Hepatocyte (in vitro differentiated cells): ENCODE measurements around the gene MTFR1L. TPM values are rescaled to one million over a fixed set of nuclear protein-coding genes. Genes with fewer than 3 reads are reported as not detected.

Experiments used
- DNase-seq: peaks from one replicate; pipeline ENCODE4 v3.0.0-alpha.2; 2016; ENCODE audit warnings: low spot score
- H2AFZ ChIP-seq: fragments of 200-600 bp; sonication (generic); 2 replicates; pipeline ENCODE4 v1.6.0; 2016; ENCODE audit warnings: antibody characterized with exemption, mild to moderate bottlenecking
- H3K27ac ChIP-seq: fragments of 200-600 bp; sonication (generic); 2 replicates; pipeline ENCODE4 v1.5.1; 2016; ENCODE audit warnings: mild to moderate bottlenecking
- H3K27me3 ChIP-seq: fragments of 200-600 bp; sonication (generic); 2 replicates; pipeline ENCODE4 v1.6.1; 2016
- H3K36me3 ChIP-seq: fragments of 200-600 bp; sonication (generic); replicated peaks from 2 replicates; pipeline ENCODE4 v1.5.1; 2016; ENCODE audit warnings: low read depth; ENCODE audit not compliant: insufficient read depth
- H3K4me1 ChIP-seq: fragments of 200-600 bp; sonication (generic); 2 replicates; pipeline ENCODE4 v1.5.1; 2016; ENCODE audit warnings: mild to moderate bottlenecking, moderate library complexity; ENCODE audit not compliant: insufficient read depth
- H3K4me2 ChIP-seq: fragments of 200-600 bp; sonication (generic); 2 replicates; pipeline ENCODE4 v1.6.0; 2016
- H3K4me3 ChIP-seq: fragments of 200-600 bp; sonication (generic); 2 replicates; pipeline ENCODE4 v1.5.1; 2016; ENCODE audit warnings: mild to moderate bottlenecking
- H3K79me2 ChIP-seq: fragments of 200-600 bp; sonication (generic); 2 replicates; pipeline ENCODE4 v1.6.0; 2017; ENCODE audit warnings: mild to moderate bottlenecking
- H3K9me2 ChIP-seq: fragments of 200-600 bp; sonication (generic); replicated peaks from 2 replicates; pipeline ENCODE4 v1.6.0; 2017; ENCODE audit warnings: mild to moderate bottlenecking; ENCODE audit not compliant: insufficient read depth
- H3K9me3 ChIP-seq: fragments of 200-600 bp; sonication (generic); 2 replicates; pipeline ENCODE4 v1.5.1; 2016; ENCODE audit warnings: low read depth, mild to moderate bottlenecking
- H4K20me1 ChIP-seq: fragments of 200-600 bp; sonication (generic); 2 replicates; pipeline ENCODE4 v1.6.0; 2016; ENCODE audit warnings: mild to moderate bottlenecking; ENCODE audit not compliant: insufficient read depth, poor library complexity, severe bottlenecking
- CTCF ChIP-seq: fragments of 200-600 bp; sonication (generic); IDR thresholded peaks from 2 replicates; pipeline ENCODE4 v1.5.1; 2016; ENCODE audit warnings: antibody characterized with exemption, mild to moderate bottlenecking; ENCODE audit not compliant: poor library complexity
- EZH2 ChIP-seq: fragments of 200-600 bp; sonication (generic); IDR thresholded peaks from 2 replicates; pipeline ENCODE4 v1.6.1; 2016; ENCODE audit warnings: antibody characterized with exemption, mild to moderate bottlenecking, borderline replicate concordance
- EZH2phosphoT487 ChIP-seq: fragments of 200-600 bp; sonication (generic); IDR thresholded peaks from one replicate; pipeline ENCODE4 v1.6.1; 2018; ENCODE audit warnings: antibody characterized with exemption, mild to moderate bottlenecking, low read depth, moderate library complexity; ENCODE audit not compliant: unreplicated experiment, severe bottlenecking
- WGBS: methylation state at CpG from one replicate; pipeline ENCODE4 v1.1.6; 2016; ENCODE audit warnings: low lambda C conversion rate; ENCODE audit errors: missing lambda C conversion rate; 5-methylcytosine and 5-hydroxymethylcytosine counted together
- polyA plus RNA-seq: library from polyadenylated mRNA; unstranded; fragments of >200 nt; fragmentation: Nextera tagmentation; extraction: Ambion mirVana; gene quantifications from 2 replicates; pipeline ENCODE4 v1.2.1, GENCODE V29; 2016
- total RNA-seq: library from RNA; depleted of rRNA; stranded (reverse); fragments of >200 nt; gene quantifications from 2 replicates; pipeline ENCODE4 v1.2.3, GENCODE V29; 2014

The MTFR1L gene
- total and polyA plus RNA-seq, 2 experiments from 2014 or later = 62.6 to 103 TPM

GRCh38 chr1:25774206-25774803 is 45.4 kb upstream of the MTFR1L start:
- Histone ChIP-seq H3K27me3 (no peaks in the 10 kb centered on the region), H3K27ac (peak overlapping the region; percentile 82), H3K4me2 (peak overlapping the region; percentile 67), H3K9me3 (no peaks in the 10 kb centered on the region), H3K79me2 (no peaks in the 10 kb centered on the region), H3K36me3 (no peaks in the 10 kb centered on the region), H3K4me3 (no peak overlapping the region), H2AFZ (no peak overlapping the region), H3K9me2 (no peaks in the 10 kb centered on the region), H3K4me1 (peaks cover 60% of the 10 kb centered on the region), H4K20me1 (no peaks in the 10 kb centered on the region)
- WGBS = 83% methylated on average over 13 of the region's 13 CpGs
- TF ChIP-seq EZH2phosphoT487 (no peak), CTCF (no peak)
- no peak for DNase-seq

- Histone ChIP-seq H2AFZ (no peak overlapping the region), H3K36me3 (no peaks in the 10 kb centered on the region), H3K9me2 (no peaks in the 10 kb centered on the region), H3K27me3 (no peaks in the 10 kb centered on the region), H3K27ac (peak overlapping the region; percentile 82), H4K20me1 (no peaks in the 10 kb centered on the region), H3K4me3 (no peak overlapping the region), H3K4me1 (peaks cover 63% of the 10 kb centered on the region), H3K79me2 (no peaks in the 10 kb centered on the region), H3K9me3 (no peaks in the 10 kb centered on the region), H3K4me2 (peak overlapping the region; percentile 67)
- DNase-seq = no peak
- TF ChIP-seq EZH2 (no peak), CTCF (no peak)
- WGBS = 49% methylated on average over 16 of the region's 16 CpGs
Measured at GRCh38 chr1:25774921-25775771, 44.6 kb upstream of the MTFR1L start.

GRCh38 chr1:25779388-25779787 is 40.4 kb upstream of the MTFR1L start:
- Histone ChIP-seq H3K4me1 (peaks cover 34% of the 10 kb centered on the region), H2AFZ (no peak overlapping the region), H3K27ac (peak overlapping the region; percentile 68), H3K36me3 (no peaks in the 10 kb centered on the region), H3K9me2 (no peaks in the 10 kb centered on the region), H3K4me3 (no peak overlapping the region), H4K20me1 (no peaks in the 10 kb centered on the region), H3K4me2 (peak overlapping the region; percentile 18), H3K9me3 (no peaks in the 10 kb centered on the region), H3K79me2 (no peaks in the 10 kb centered on the region), H3K27me3 (no peaks in the 10 kb centered on the region)
- WGBS = 61% methylated on average over 8 of the region's 8 CpGs
- DNase-seq = no peak
- TF ChIP-seq CTCF = no peak
- no peak for TF ChIP-seq EZH2phosphoT487
- TF ChIP-seq EZH2 = no peak
